ENCODE measurements around the gene VRK2.

The VRK2 gene

DNA sequence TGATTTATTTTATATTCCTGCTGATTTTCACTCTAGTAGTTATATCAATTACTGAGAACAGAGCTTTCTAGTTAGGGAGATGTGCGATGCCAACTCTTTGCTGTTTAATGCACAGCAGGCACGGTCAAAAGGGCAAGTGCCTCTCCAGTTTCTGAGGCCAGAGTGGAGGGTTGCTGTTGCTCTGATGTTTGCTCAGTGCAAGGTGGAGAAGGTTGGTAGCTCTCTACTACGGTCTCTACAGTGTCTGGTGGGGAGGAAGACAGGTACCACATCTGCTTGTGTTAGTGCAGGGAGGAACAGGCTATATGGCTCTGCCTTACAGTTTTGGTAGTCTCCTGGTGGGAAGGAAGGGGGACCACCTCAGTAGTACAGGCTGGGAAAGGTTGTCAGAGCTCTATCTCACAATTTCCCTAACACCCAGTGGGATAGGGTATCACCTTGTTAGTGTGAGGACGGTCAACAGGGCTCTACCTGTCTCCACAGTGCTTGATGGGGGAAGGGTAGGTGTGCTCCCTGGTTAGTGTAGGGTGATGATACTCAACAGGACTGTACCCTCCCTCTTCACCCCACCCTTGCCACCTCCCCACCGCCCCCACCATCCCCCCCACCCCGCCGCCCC, 108.7 kb downstream of the VRK2 start:
- H3K27ac ChIP-seq = no peak overlapping the region
- no peak overlapping the region for H3K4me2 ChIP-seq
- H3K4me1 ChIP-seq (ENCODE audit: low read depth, poor library complexity, severe bottlenecking) = no peaks in the 10 kb centered on the region
- no peaks in the 10 kb centered on the region for H3K79me2 ChIP-seq (ENCODE audit: insufficient read depth, low read depth)
- no peak overlapping the region for H3K9ac ChIP-seq
- H3K27me3 ChIP-seq (ENCODE audit: insufficient read depth, low read depth) = no peaks in the 10 kb centered on the region
- TF ChIP-seq, protein P1, sequence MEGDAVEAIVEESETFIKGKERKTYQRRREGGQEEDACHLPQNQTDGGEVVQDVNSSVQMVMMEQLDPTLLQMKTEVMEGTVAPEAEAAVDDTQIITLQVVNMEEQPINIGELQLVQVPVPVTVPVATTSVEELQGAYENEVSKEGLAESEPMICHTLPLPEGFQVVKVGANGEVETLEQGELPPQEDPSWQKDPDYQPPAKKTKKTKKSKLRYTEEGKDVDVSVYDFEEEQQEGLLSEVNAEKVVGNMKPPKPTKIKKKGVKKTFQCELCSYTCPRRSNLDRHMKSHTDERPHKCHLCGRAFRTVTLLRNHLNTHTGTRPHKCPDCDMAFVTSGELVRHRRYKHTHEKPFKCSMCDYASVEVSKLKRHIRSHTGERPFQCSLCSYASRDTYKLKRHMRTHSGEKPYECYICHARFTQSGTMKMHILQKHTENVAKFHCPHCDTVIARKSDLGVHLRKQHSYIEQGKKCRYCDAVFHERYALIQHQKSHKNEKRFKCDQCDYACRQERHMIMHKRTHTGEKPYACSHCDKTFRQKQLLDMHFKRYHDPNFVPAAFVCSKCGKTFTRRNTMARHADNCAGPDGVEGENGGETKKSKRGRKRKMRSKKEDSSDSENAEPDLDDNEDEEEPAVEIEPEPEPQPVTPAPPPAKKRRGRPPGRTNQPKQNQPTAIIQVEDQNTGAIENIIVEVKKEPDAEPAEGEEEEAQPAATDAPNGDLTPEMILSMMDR (conservative IDR thresholded peaks at IDR 0.05; ENCODE audit: low read depth, low read length) = no peak
- H3K36me3 ChIP-seq (ENCODE audit: insufficient read depth) = peaks cover 6% of the 10 kb centered on the region; the same call in 1 of the 2 replicates
- no peak overlapping the region for H2AFZ ChIP-seq (ENCODE audit: low read depth)
- H3K4me3 ChIP-seq (IDR thresholded peaks at IDR 0.05; ENCODE audit: insufficient read depth, low read depth, low read length) = no peak overlapping the region
- H4K20me1 ChIP-seq (ENCODE audit: insufficient read depth) = no peaks in the 10 kb centered on the region

- Histone ChIP-seq H3K4me3 (IDR thresholded peaks at IDR 0.05; ENCODE audit: insufficient read depth, low read depth, low read length) (no peak overlapping the region), H3K27me3 (ENCODE audit: insufficient read depth, low read depth) (no peaks in the 10 kb centered on the region), H4K20me1 (ENCODE audit: insufficient read depth) (no peaks in the 10 kb centered on the region), H3K79me2 (ENCODE audit: insufficient read depth, low read depth) (no peaks in the 10 kb centered on the region), H3K9ac (no peak overlapping the region), H3K4me1 (ENCODE audit: low read depth, poor library complexity, severe bottlenecking) (no peaks in the 10 kb centered on the region), H2AFZ (ENCODE audit: low read depth) (no peak overlapping the region), H3K4me2 (no peak overlapping the region), H3K27ac (no peak overlapping the region), H3K36me3 (ENCODE audit: insufficient read depth) (peaks cover 6% of the 10 kb centered on the region; the same call in 1 of the 2 replicates)
- TF ChIP-seq, protein P1 (conservative IDR thresholded peaks at IDR 0.05; ENCODE audit: low read depth, low read length) = no peak
These were observed 110.2 kb downstream of the VRK2 start for GRCh38 chr2:58156780-58157179.

DNA sequence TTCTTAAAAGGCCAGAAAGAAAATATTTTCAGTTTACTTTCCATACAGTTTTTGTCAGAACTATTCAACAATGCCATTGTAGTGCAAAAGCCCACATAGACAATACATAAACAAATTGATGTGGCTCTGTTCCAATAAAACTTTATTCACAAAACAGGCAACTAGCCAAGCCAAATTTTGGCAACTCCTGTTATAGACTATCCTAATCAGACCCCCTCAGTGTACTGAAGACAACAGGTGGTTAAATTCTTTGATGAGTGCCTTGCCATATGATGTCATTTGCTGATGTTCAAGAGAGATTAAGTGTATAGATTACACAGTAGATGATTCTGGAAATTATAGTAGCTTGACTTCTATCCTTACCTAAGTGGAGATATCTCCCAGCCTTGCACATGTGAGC, 111.1 kb downstream of the VRK2 start:
- H3K79me2 ChIP-seq (ENCODE audit: insufficient read depth, low read depth) = no peaks in the 10 kb centered on the region
- TF ChIP-seq, protein P1 (conservative IDR thresholded peaks at IDR 0.05; ENCODE audit: low read depth, low read length) = no peak
- H2AFZ ChIP-seq (ENCODE audit: low read depth) = no peak overlapping the region
- H3K27me3 ChIP-seq (ENCODE audit: insufficient read depth, low read depth) = no peaks in the 10 kb centered on the region
- H3K9ac ChIP-seq = no peak overlapping the region
- no peak overlapping the region for H3K27ac ChIP-seq
- H3K4me2 ChIP-seq = no peak overlapping the region
- no peak overlapping the region for H3K4me3 ChIP-seq (IDR thresholded peaks at IDR 0.05; ENCODE audit: insufficient read depth, low read depth, low read length)
- no peaks in the 10 kb centered on the region for H4K20me1 ChIP-seq (ENCODE audit: insufficient read depth)
- no peaks in the 10 kb centered on the region for H3K4me1 ChIP-seq (ENCODE audit: low read depth, poor library complexity, severe bottlenecking)
- peaks cover 6% of the 10 kb centered on the region; the same call in 1 of the 2 replicates for H3K36me3 ChIP-seq (ENCODE audit: insufficient read depth)

DNA sequence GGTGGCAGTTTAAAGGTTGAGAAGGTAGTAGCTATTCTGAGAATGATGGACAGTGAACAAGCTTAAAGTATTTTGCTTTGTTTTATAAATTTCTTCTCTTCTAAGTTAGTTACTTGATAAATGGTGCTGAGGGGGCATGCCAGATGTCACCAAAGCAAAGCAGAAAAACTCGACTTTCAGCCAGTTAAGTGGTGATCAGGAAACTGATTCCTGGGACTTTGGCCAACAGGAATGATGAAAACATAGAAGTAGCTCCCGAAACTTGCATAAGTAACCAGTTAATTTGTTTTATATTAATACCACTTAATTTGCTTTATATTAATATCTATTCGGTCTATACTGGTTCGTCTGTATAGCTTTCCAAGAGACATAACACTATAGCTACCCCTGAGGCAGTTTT, 111.9 kb downstream of the VRK2 start:
- H3K27ac ChIP-seq = no peak overlapping the region
- H3K4me1 ChIP-seq (ENCODE audit: low read depth, poor library complexity, severe bottlenecking) = no peaks in the 10 kb centered on the region
- H3K27me3 ChIP-seq (ENCODE audit: insufficient read depth, low read depth) = no peaks in the 10 kb centered on the region
- TF ChIP-seq, protein P1 (conservative IDR thresholded peaks at IDR 0.05; ENCODE audit: low read depth, low read length) = no peak
- H3K79me2 ChIP-seq (ENCODE audit: insufficient read depth, low read depth) = no peaks in the 10 kb centered on the region
- no peak overlapping the region for H2AFZ ChIP-seq (ENCODE audit: low read depth)
- H3K4me2 ChIP-seq = no peak overlapping the region
- no peaks in the 10 kb centered on the region for H4K20me1 ChIP-seq (ENCODE audit: insufficient read depth)
- no peak overlapping the region for H3K9ac ChIP-seq
- H3K4me3 ChIP-seq (IDR thresholded peaks at IDR 0.05; ENCODE audit: insufficient read depth, low read depth, low read length) = no peak overlapping the region
- peaks cover 6% of the 10 kb centered on the region; the same call in 1 of the 2 replicates for H3K36me3 ChIP-seq (ENCODE audit: insufficient read depth)
